ENCODE data around the gene POLD1.
"Not testable (repeated sequence)": the region's sequence is repeated elsewhere in the genome, so short reads cannot be mapped to it uniquely, and the experiment has no call there.

Gene POLD1

DNA sequence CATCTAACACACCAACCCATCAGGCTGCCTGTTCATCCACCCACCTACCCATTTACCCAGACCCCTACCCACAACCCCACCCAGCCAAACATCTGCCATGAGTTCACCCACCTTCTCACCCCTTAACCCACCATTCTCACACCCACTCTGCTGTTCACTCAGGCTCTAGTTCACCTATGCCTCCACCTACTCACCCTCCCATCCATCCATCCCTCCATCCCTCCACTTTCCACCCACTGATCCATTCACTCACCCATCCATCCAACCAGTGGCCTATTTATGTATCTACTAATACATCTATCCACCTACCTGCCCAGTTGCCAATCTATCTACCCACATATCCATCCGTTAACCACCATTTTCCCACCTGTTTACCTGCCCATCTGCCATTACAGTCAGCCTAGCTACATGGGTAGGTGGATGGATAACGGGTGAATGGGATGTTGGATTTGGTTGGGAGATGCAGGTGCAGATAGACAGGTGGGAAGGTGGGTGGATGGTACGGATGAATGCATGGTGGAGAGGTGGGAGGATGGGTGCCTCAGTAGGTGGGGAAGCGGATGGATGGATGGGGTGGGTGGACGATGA, 53.8 kb downstream of the POLD1 start:
- H3K27ac ChIP-seq (ENCODE audit: low read depth in 2 of 2, low read length in 2 of 2), result no peak overlapping the region
- peaks cover 0 to 5% of the 10 kb centered on the region in 2 donors for H3K27me3 ChIP-seq (ENCODE audit: control insufficient read depth in 2 of 2, insufficient read depth in 2 of 2, low read length in 2 of 2)
- H3K4me3 ChIP-seq (ENCODE audit: low read length in 2 of 2), result no peak overlapping the region
- H3K9ac ChIP-seq (ENCODE audit: low read depth in 1 of 2, low read length in 2 of 2), result no peak overlapping the region
- no peaks in the 10 kb centered on the region for H3K36me3 ChIP-seq (ENCODE audit: control insufficient read depth in 2 of 2, insufficient read depth in 2 of 2, low read length in 2 of 2)
- H3K9me3 ChIP-seq (ENCODE audit: control insufficient read depth in 2 of 2, low read length in 2 of 2), result no peaks in the 10 kb centered on the region
- no peaks in the 10 kb centered on the region for H3K4me1 ChIP-seq (ENCODE audit: control insufficient read depth in 2 of 2, insufficient read depth in 2 of 2, low read length in 2 of 2)

DNA sequence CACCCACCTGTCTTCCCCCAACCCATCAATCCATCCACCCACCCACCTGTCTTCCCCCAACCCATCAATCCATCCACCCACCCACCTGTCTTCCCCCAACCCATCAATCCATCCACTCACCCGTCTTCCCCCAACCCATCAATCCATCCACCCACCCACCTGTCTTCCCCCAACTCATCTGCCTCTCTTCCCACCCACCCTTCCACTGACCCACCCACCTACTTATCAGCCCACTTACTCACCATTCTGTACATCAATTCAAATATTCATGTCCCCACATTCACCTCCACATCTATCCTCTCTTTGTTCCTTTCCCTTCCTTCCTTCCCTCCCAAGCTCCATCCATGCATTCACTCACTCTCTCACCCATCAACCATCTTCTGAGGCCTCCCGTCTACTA, 55.0 kb downstream of the POLD1 start:
- not testable (repeated sequence) for H3K27ac ChIP-seq (ENCODE audit: low read depth in 2 of 2, low read length in 2 of 2); H3K9me3 ChIP-seq (ENCODE audit: control insufficient read depth in 2 of 2, low read length in 2 of 2); H3K9ac ChIP-seq (ENCODE audit: low read depth in 1 of 2, low read length in 2 of 2); H3K27me3 ChIP-seq (ENCODE audit: control insufficient read depth in 2 of 2, insufficient read depth in 2 of 2, low read length in 2 of 2); H3K36me3 ChIP-seq (ENCODE audit: control insufficient read depth in 2 of 2, insufficient read depth in 2 of 2, low read length in 2 of 2); H3K4me3 ChIP-seq (ENCODE audit: low read length in 2 of 2); H3K4me1 ChIP-seq (ENCODE audit: control insufficient read depth in 2 of 2, insufficient read depth in 2 of 2, low read length in 2 of 2)

DNA sequence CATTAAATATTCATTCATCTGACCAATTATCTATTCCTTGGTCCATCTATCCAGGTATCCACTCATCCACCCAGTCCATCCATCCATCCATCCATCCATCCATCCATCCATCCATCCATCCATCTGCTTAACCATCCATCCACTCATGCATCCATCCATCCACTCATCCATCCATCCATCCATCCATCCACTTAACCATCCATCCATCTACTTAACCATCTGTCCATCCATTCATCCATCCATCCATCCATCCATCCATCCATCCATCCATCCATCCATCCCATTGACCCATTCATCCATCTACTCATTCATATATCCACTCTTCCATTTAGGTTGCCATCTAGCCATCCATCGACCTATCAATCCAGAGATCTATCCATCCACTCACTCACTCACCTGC, 59.9 kb downstream of the POLD1 start:
- Histone ChIP-seq H3K36me3 (ENCODE audit: control insufficient read depth in 2 of 2, insufficient read depth in 2 of 2, low read length in 2 of 2) (no peaks in the 10 kb centered on the region), H3K27me3 (ENCODE audit: control insufficient read depth in 2 of 2, insufficient read depth in 2 of 2, low read length in 2 of 2) (no peaks in the 10 kb centered on the region), H3K4me1 (ENCODE audit: control insufficient read depth in 2 of 2, insufficient read depth in 2 of 2, low read length in 2 of 2) (no peaks in the 10 kb centered on the region), H3K27ac (ENCODE audit: low read depth in 2 of 2, low read length in 2 of 2) (no peak overlapping the region), H3K9me3 (ENCODE audit: control insufficient read depth in 2 of 2, low read length in 2 of 2) (no peaks in the 10 kb centered on the region), H3K4me3 (ENCODE audit: low read length in 2 of 2) (no peak overlapping the region), H3K9ac (ENCODE audit: low read depth in 1 of 2, low read length in 2 of 2) (no peak overlapping the region)

DNA sequence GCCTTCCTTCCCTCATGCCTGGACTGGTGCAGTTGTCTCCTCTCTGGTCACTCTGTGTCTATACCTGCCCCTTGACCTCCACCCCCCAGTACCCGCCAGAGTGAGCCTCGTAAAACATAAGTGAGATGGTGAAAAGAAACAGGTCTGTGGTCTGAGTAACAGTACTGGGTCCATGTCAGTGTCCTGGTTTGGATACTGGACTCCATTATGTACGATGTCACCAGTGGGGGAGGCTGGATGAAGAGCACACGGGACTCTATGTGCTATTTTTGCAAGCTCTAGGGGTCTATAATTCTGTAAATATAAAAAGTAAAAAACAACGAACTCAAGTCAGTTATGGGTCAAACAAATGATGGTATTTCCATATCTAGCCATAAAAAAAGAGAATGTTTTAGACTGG, 62.9 kb downstream of the POLD1 start:
- H3K27ac ChIP-seq (ENCODE audit: low read depth in 2 of 2, low read length in 2 of 2), result no peak overlapping the region
- no peaks in the 10 kb centered on the region for H3K36me3 ChIP-seq (ENCODE audit: control insufficient read depth in 2 of 2, insufficient read depth in 2 of 2, low read length in 2 of 2)
- H3K9ac ChIP-seq (ENCODE audit: low read depth in 1 of 2, low read length in 2 of 2), result no peak overlapping the region
- H3K9me3 ChIP-seq (ENCODE audit: control insufficient read depth in 2 of 2, low read length in 2 of 2), result no peaks in the 10 kb centered on the region
- H3K4me3 ChIP-seq (ENCODE audit: low read length in 2 of 2), result no peak overlapping the region
- peaks cover 5 to 6% of the 10 kb centered on the region in 2 donors for H3K27me3 ChIP-seq (ENCODE audit: control insufficient read depth in 2 of 2, insufficient read depth in 2 of 2, low read length in 2 of 2)
- no peaks in the 10 kb centered on the region for H3K4me1 ChIP-seq (ENCODE audit: control insufficient read depth in 2 of 2, insufficient read depth in 2 of 2, low read length in 2 of 2)

DNA sequence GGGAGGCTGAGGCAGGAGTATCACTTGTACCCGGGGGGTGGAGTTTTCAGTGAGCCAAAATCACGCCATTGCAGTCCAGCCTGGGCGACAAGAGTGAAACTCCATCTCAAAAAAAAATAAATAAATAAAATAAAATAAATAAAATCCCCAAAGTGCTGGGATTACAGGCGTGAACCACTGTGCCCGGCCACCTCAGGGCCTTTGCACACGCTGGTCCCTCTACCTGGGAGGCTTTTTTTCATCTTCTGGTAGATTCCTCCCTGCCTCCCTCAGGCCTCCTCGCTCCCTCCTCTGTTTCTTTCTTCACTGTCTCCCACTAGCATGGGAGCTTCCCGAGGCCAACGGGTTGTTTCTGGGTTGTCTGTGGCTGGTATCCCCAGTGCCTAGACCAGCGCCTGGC, 63.6 kb downstream of the POLD1 start:
- Histone ChIP-seq H3K9ac (ENCODE audit: low read depth in 1 of 2, low read length in 2 of 2) (no peak overlapping the region), H3K27me3 (ENCODE audit: control insufficient read depth in 2 of 2, insufficient read depth in 2 of 2, low read length in 2 of 2) (peaks cover 5 to 6% of the 10 kb centered on the region in 2 donors), H3K27ac (ENCODE audit: low read depth in 2 of 2, low read length in 2 of 2) (no peak overlapping the region), H3K9me3 (ENCODE audit: control insufficient read depth in 2 of 2, low read length in 2 of 2) (no peaks in the 10 kb centered on the region), H3K4me1 (ENCODE audit: control insufficient read depth in 2 of 2, insufficient read depth in 2 of 2, low read length in 2 of 2) (no peaks in the 10 kb centered on the region), H3K36me3 (ENCODE audit: control insufficient read depth in 2 of 2, insufficient read depth in 2 of 2, low read length in 2 of 2) (no peaks in the 10 kb centered on the region), H3K4me3 (ENCODE audit: low read length in 2 of 2) (no peak overlapping the region)

DNA sequence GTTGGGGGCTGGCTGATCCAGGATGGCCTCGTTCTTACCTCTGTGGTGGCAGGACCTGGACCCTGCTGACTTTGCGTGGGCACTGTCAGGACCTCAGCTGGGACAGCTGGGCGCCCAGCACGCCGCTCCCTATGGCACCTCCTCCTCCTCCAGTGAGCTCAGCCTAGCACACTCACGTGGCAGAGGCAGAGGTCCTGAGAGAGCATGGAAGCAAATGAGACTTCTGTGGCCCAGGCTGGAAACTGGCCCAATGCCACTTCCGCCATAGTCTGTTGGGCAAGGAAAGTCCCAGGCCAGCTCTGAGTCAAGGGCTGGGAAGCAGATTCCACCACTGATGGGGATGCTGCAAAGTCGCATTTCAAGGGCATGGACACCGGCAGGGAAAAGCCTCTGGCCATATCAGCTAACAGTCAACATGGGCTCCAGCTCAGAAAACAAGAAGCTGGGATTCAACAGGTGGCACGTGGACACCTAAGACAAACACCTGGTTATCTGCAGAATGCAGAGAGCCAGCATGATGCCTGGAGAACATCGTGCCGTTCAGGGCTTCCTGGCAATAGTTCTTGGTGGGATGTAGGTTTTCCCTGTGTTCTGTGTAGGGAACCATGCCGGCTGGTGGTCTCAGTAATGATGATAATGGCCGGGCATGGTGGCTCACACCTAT, 65.2 kb downstream of the POLD1 start:
- no peaks in the 10 kb centered on the region for H3K36me3 ChIP-seq (ENCODE audit: control insufficient read depth in 2 of 2, insufficient read depth in 2 of 2, low read length in 2 of 2)
- no peak overlapping the region for H3K4me3 ChIP-seq (ENCODE audit: low read length in 2 of 2)
- peaks cover 5 to 6% of the 10 kb centered on the region in 2 donors for H3K27me3 ChIP-seq (ENCODE audit: control insufficient read depth in 2 of 2, insufficient read depth in 2 of 2, low read length in 2 of 2)
- H3K4me1 ChIP-seq (ENCODE audit: control insufficient read depth in 2 of 2, insufficient read depth in 2 of 2, low read length in 2 of 2), result no peaks in the 10 kb centered on the region
- no peaks in the 10 kb centered on the region for H3K9me3 ChIP-seq (ENCODE audit: control insufficient read depth in 2 of 2, low read length in 2 of 2)
- no peak overlapping the region for H3K9ac ChIP-seq (ENCODE audit: low read depth in 1 of 2, low read length in 2 of 2)
- no peak overlapping the region for H3K27ac ChIP-seq (ENCODE audit: low read depth in 2 of 2, low read length in 2 of 2)

DNA sequence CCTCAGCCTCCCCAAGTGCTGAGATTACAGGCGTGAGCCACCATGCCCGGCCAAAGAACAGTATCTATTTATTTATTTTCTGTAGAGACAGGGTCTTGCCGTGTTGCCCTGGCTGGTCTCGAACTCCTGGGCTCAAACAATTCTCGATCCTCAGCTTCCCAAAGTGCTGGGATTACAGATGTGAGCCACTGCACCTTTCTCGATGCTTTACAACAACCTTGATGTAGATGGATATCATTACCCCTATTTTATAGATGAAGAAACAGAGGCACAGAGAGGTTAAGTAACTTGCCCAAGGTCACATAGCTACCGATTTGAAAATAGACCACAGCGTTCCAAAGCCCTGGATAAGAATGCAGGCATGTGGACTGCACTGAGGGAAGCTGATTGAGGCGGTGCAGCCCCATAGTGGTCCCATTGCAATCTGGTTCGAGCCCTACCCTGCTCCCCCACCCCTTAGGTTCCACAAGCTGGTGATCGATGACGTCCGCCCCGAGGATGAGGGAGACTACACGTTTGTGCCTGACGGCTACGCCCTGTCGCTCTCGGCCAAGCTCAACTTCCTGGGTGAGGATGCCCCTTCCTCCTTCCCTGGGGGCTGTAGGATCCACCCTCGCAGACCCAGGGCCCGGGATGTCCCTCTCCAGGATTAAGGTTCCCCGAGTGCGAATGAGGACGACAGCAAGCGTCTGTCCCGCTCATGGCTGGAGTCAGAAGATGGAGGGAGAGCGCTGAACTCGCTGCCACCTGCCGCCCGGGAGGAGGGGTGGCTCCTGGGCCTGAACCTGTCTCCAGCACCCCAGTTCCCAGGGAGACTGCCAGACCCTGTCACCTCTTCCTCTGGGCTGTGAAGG, 66.4 kb downstream of the POLD1 start:
- Histone ChIP-seq H3K9ac (ENCODE audit: low read depth in 1 of 2, low read length in 2 of 2) (no peak overlapping the region), H3K4me3 (ENCODE audit: low read length in 2 of 2) (no peak overlapping the region), H3K27ac (ENCODE audit: low read depth in 2 of 2, low read length in 2 of 2) (no peak overlapping the region), H3K27me3 (ENCODE audit: control insufficient read depth in 2 of 2, insufficient read depth in 2 of 2, low read length in 2 of 2) (peaks cover 5 to 6% of the 10 kb centered on the region in 2 donors), H3K36me3 (ENCODE audit: control insufficient read depth in 2 of 2, insufficient read depth in 2 of 2, low read length in 2 of 2) (no peaks in the 10 kb centered on the region), H3K9me3 (ENCODE audit: control insufficient read depth in 2 of 2, low read length in 2 of 2) (no peaks in the 10 kb centered on the region), H3K4me1 (ENCODE audit: control insufficient read depth in 2 of 2, insufficient read depth in 2 of 2, low read length in 2 of 2) (no peaks in the 10 kb centered on the region)

DNA sequence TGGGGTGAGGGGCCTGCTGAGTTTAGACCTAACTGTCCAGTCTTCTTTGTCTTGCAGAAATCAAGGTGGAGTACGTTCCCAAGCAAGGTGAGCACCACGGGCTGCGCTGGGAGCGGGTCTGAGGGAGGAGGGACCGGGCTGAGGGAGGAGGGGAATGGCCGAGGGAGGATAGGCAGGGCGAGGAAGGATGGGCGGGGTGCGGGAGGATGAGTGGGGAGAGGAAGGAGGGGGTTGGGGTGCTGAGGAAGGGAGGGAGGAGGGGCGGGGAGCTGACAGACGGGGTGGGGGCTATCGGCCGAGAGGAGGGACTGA, 67.0 kb downstream of the POLD1 start:
- no peak overlapping the region for H3K27ac ChIP-seq (ENCODE audit: low read depth in 2 of 2, low read length in 2 of 2)
- H3K4me3 ChIP-seq (ENCODE audit: low read length in 2 of 2), result no peak overlapping the region
- H3K27me3 ChIP-seq (ENCODE audit: control insufficient read depth in 2 of 2, insufficient read depth in 2 of 2, low read length in 2 of 2), result peaks cover 5 to 6% of the 10 kb centered on the region in 2 donors
- no peaks in the 10 kb centered on the region for H3K9me3 ChIP-seq (ENCODE audit: control insufficient read depth in 2 of 2, low read length in 2 of 2)
- no peaks in the 10 kb centered on the region for H3K36me3 ChIP-seq (ENCODE audit: control insufficient read depth in 2 of 2, insufficient read depth in 2 of 2, low read length in 2 of 2)
- H3K4me1 ChIP-seq (ENCODE audit: control insufficient read depth in 2 of 2, insufficient read depth in 2 of 2, low read length in 2 of 2), result no peaks in the 10 kb centered on the region
- H3K9ac ChIP-seq (ENCODE audit: low read depth in 1 of 2, low read length in 2 of 2), result no peak overlapping the region

DNA sequence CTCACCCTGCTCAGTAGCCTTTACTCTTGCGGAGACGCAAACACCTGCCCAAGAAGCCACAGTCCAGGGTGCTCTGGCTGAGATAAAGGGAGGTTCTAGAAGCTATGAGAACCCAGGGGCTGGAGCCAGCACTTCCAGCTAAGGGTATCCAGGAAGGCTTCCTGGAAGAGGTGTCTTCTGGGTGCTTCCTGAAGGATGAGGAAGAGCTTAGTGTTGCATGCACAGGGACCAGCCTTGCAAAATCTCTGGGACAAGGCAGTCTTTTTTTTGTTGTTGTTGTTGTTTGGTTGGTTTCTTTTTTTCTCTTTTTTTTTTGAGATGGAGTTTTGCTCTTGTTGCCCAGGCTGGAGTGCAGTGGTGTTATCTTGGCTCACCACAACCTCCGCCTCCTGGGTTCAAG, 69.1 kb downstream of the POLD1 start:
- Histone ChIP-seq H3K9ac (ENCODE audit: low read depth in 1 of 2, low read length in 2 of 2) (no peak overlapping the region), H3K36me3 (ENCODE audit: control insufficient read depth in 2 of 2, insufficient read depth in 2 of 2, low read length in 2 of 2) (no peaks in the 10 kb centered on the region), H3K4me1 (ENCODE audit: control insufficient read depth in 2 of 2, insufficient read depth in 2 of 2, low read length in 2 of 2) (no peaks in the 10 kb centered on the region), H3K9me3 (ENCODE audit: control insufficient read depth in 2 of 2, low read length in 2 of 2) (no peaks in the 10 kb centered on the region), H3K27me3 (ENCODE audit: control insufficient read depth in 2 of 2, insufficient read depth in 2 of 2, low read length in 2 of 2) (peaks cover 5 to 15% of the 10 kb centered on the region in 2 donors), H3K4me3 (ENCODE audit: low read length in 2 of 2) (no peak overlapping the region), H3K27ac (ENCODE audit: low read depth in 2 of 2, low read length in 2 of 2) (no peak overlapping the region)

DNA sequence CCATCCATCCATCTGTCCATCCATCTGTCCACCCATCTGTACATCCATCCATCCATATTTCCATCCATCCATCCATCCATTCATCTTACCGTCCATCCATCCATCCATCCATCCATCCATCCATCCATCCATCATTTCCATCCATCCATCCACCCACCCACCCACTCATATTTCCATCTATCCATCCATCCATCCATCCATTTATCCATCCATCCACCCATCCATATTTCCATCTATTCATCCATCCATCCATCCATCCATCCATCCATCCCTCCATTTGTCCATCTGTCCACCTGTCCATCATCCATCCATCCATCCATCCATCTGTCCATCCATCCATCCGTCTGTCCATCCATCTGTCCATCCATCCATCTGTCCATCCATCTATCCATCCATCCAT, 71.8 kb downstream of the POLD1 start:
- Histone ChIP-seq H3K27ac (ENCODE audit: low read depth in 2 of 2, low read length in 2 of 2) (no peak overlapping the region), H3K9me3 (ENCODE audit: control insufficient read depth in 2 of 2, low read length in 2 of 2) (no peaks in the 10 kb centered on the region), H3K36me3 (ENCODE audit: control insufficient read depth in 2 of 2, insufficient read depth in 2 of 2, low read length in 2 of 2) (no peaks in the 10 kb centered on the region), H3K9ac (ENCODE audit: low read depth in 1 of 2, low read length in 2 of 2) (no peak overlapping the region), H3K4me1 (ENCODE audit: control insufficient read depth in 2 of 2, insufficient read depth in 2 of 2, low read length in 2 of 2) (no peaks in the 10 kb centered on the region), H3K4me3 (ENCODE audit: low read length in 2 of 2) (no peak overlapping the region), H3K27me3 (ENCODE audit: control insufficient read depth in 2 of 2, insufficient read depth in 2 of 2, low read length in 2 of 2) (peaks cover 2 to 14% of the 10 kb centered on the region in 2 donors)
